Smooth muscle cell (in vitro differentiated cells): ENCODE measurements around the gene NHLRC4. TPM values are rescaled to one million over a fixed set of nuclear protein-coding genes. Genes with fewer than 3 reads are reported as not detected.

ENCODE experiments used
- DNase-seq: peaks from one replicate; lab custom pipeline; 2025; ENCODE audit not compliant: unreplicated experiment; lab: John Stamatoyannopoulos, UW
- H2AFZ ChIP-seq: fragments of 200-600 bp; sonication (generic); 2 replicates; pipeline ENCODE4 v1.6.0; 2016; ENCODE audit warnings: antibody characterized with exemption, low read depth, mild to moderate bottlenecking
- H3F3A ChIP-seq: fragments of 200-600 bp; sonication (generic); 2 replicates; pipeline ENCODE4 v1.6.0; 2017; ENCODE audit warnings: antibody characterized with exemption, low read depth
- H3K27ac ChIP-seq: fragments of 200-600 bp; sonication (generic); 2 replicates; pipeline ENCODE4 v1.5.1; 2016; ENCODE audit warnings: low read depth, mild to moderate bottlenecking
- H3K27me3 ChIP-seq: fragments of 200-600 bp; sonication (generic); 2 replicates; pipeline ENCODE4 v1.6.1; 2016; ENCODE audit warnings: low read depth, mild to moderate bottlenecking
- H3K36me3 ChIP-seq: fragments of 200-600 bp; sonication (generic); 2 replicates; pipeline ENCODE4 v1.5.1; 2016; ENCODE audit warnings: low read depth
- H3K4me1 ChIP-seq: fragments of 200-600 bp; sonication (generic); 2 replicates; pipeline ENCODE4 v1.5.1; 2016; ENCODE audit warnings: low read depth
- H3K4me2 ChIP-seq: fragments of 200-600 bp; sonication (generic); 2 replicates; pipeline ENCODE4 v1.6.0; 2016; ENCODE audit warnings: mild to moderate bottlenecking
- H3K4me3 ChIP-seq: fragments of 200-600 bp; sonication (generic); 2 replicates; pipeline ENCODE4 v1.5.1; 2016; ENCODE audit warnings: mild to moderate bottlenecking
- H3K79me2 ChIP-seq: fragments of 200-600 bp; sonication (generic); 2 replicates; pipeline ENCODE4 v1.6.0; 2016; ENCODE audit warnings: low read depth, mild to moderate bottlenecking
- H3K9ac ChIP-seq: fragments of 200-600 bp; sonication (generic); 2 replicates; pipeline ENCODE4 v1.6.0; 2016; ENCODE audit warnings: low read depth
- H3K9me3 ChIP-seq: fragments of 200-600 bp; sonication (generic); replicated peaks from 2 replicates; pipeline ENCODE4 v1.5.1; 2016; ENCODE audit warnings: low read depth
- H4K20me1 ChIP-seq: fragments of 200-600 bp; sonication (generic); 2 replicates; pipeline ENCODE4 v1.6.0; 2016; ENCODE audit warnings: low read depth
- WGBS: methylation state at CpG from one replicate; pipeline ENCODE4 v1.1.7; 2016; ENCODE audit warnings: low lambda C conversion rate; 5-methylcytosine and 5-hydroxymethylcytosine counted together
- polyA plus RNA-seq: library from polyadenylated mRNA; unstranded; fragments of >200 nt; fragmentation: Nextera tagmentation; extraction: Ambion mirVana; gene quantifications from 2 replicates; pipeline ENCODE4 v1.2.1, GENCODE V29; 2016
- total RNA-seq: library from RNA; depleted of rRNA; stranded (reverse); fragments of >200 nt; gene quantifications from 2 replicates; pipeline ENCODE4 v1.2.3, GENCODE V29; 2014
- TF ChIP-seq, protein P1 (sequence below): fragments of 200-600 bp; sonication (generic); IDR thresholded peaks from 2 replicates; pipeline ENCODE4 v1.5.1; 2017; ENCODE audit warnings: borderline replicate concordance, mild to moderate bottlenecking, antibody characterized with exemption; ENCODE audit not compliant: insufficient read depth, poor library complexity, severe bottlenecking

Gene NHLRC4
- total and polyA plus RNA-seq, 2 experiments from 2014 or later = 0.18 to 0.85 TPM

- Histone ChIP-seq H3K9me3 (no peaks in the 10 kb centered on the region), H3K4me3 (no peak overlapping the region), H3K9ac (no peak overlapping the region), H3K4me1 (peaks cover 3% of the 10 kb centered on the region), H3K36me3 (no peaks in the 10 kb centered on the region), H3K27me3 (no peaks in the 10 kb centered on the region), H4K20me1 (peaks cover under 1% of the 10 kb centered on the region), H2AFZ (no peak overlapping the region), H3K79me2 (peaks cover 2% of the 10 kb centered on the region), H3K27ac (no peak overlapping the region), H3K4me2 (no peak overlapping the region), H3F3A (no peaks in the 10 kb centered on the region)
- TF ChIP-seq, protein P1, sequence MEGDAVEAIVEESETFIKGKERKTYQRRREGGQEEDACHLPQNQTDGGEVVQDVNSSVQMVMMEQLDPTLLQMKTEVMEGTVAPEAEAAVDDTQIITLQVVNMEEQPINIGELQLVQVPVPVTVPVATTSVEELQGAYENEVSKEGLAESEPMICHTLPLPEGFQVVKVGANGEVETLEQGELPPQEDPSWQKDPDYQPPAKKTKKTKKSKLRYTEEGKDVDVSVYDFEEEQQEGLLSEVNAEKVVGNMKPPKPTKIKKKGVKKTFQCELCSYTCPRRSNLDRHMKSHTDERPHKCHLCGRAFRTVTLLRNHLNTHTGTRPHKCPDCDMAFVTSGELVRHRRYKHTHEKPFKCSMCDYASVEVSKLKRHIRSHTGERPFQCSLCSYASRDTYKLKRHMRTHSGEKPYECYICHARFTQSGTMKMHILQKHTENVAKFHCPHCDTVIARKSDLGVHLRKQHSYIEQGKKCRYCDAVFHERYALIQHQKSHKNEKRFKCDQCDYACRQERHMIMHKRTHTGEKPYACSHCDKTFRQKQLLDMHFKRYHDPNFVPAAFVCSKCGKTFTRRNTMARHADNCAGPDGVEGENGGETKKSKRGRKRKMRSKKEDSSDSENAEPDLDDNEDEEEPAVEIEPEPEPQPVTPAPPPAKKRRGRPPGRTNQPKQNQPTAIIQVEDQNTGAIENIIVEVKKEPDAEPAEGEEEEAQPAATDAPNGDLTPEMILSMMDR = no peak
- 52% methylated on average over 10 of the region's 10 CpGs for WGBS
- no peak for DNase-seq
These were observed 18.5 kb downstream of the NHLRC4 start for GRCh38 chr16:585351-585750.

GRCh38 chr16:586047-586644, 19.3 kb downstream of the NHLRC4 start:
- Histone ChIP-seq H3K9me3 (no peaks in the 10 kb centered on the region), H4K20me1 (peaks cover 8% of the 10 kb centered on the region), H3K36me3 (no peaks in the 10 kb centered on the region), H3K4me1 (peaks cover 6% of the 10 kb centered on the region), H2AFZ (no peak overlapping the region), H3K4me3 (no peak overlapping the region), H3K27me3 (no peaks in the 10 kb centered on the region), H3K4me2 (no peak overlapping the region), H3K9ac (no peak overlapping the region), H3K27ac (no peak overlapping the region), H3F3A (no peaks in the 10 kb centered on the region), H3K79me2 (peaks cover 10% of the 10 kb centered on the region)
- no peak for DNase-seq
- TF ChIP-seq, protein P1 = no peak
- WGBS = 64% methylated on average over 16 of the region's 16 CpGs

GRCh38 chr16:586645-587590, 20.1 kb downstream of the NHLRC4 start:
- H3K4me3 ChIP-seq = no peak overlapping the region
- peaks cover 18% of the 10 kb centered on the region for H3K79me2 ChIP-seq
- no peak overlapping the region for H3K9ac ChIP-seq
- TF ChIP-seq, protein P1 = no peak
- 96% methylated on average over 14 of the region's 14 CpGs for WGBS
- H4K20me1 ChIP-seq = peaks cover 16% of the 10 kb centered on the region
- H3K27ac ChIP-seq = peak overlapping the region; percentile 97
- no peaks in the 10 kb centered on the region for H3K27me3 ChIP-seq
- no peaks in the 10 kb centered on the region for H3F3A ChIP-seq
- H3K4me2 ChIP-seq = peak overlapping the region; percentile 84
- H3K4me1 ChIP-seq = peaks cover 6% of the 10 kb centered on the region
- no peaks in the 10 kb centered on the region for H3K36me3 ChIP-seq
- no peak for DNase-seq
- H3K9me3 ChIP-seq = no peaks in the 10 kb centered on the region
- H2AFZ ChIP-seq = no peak overlapping the region
